ENCODE data around the gene KCNJ3. TPM values are rescaled to one million over a fixed set of nuclear protein-coding genes. Genes with fewer than 3 reads are reported as not detected.

KCNJ3 gene
- total RNA-seq, 1 experiment from 2014 or later = not detected

- no peaks in the 10 kb centered on the region for H3K36me3 ChIP-seq (ENCODE audit: control insufficient read depth in 1 of 2, insufficient read depth in 2 of 2, low read length in 2 of 2)
- H3K4me2 ChIP-seq (ENCODE audit: low read length) = no peak overlapping the region
- CTCF ChIA-PET = no interaction called here
- no TSS peak for BruUV-seq (replicated peaks)
- RAD21 ChIA-PET (ENCODE audit: low non-redundant PET in 1 of 2, low total read pairs in 2 of 2, uncharacterized antibody in 2 of 2, unreplicated experiment in 2 of 2) = no interaction called here
- H4K20me1 ChIP-seq (ENCODE audit: insufficient read depth) = no peaks in the 10 kb centered on the region
- H3K27me3 ChIP-seq (ENCODE audit: insufficient read depth, low read length) = no peaks in the 10 kb centered on the region
- no peaks in the 10 kb centered on the region for H3K4me1 ChIP-seq (ENCODE audit: control insufficient read depth in 1 of 2, insufficient read depth in 2 of 2, low read length in 2 of 2)
- no peaks in the 10 kb centered on the region for H3K79me2 ChIP-seq (ENCODE audit: insufficient read depth, low read length)
- H3K9ac ChIP-seq (ENCODE audit: low read length) = no peak overlapping the region
- intact Hi-C loops (cut with micrococcal nuclease) = no loop called here
- no peaks in the 10 kb centered on the region for H3K9me2 ChIP-seq (ENCODE audit: insufficient read depth)
- no peaks in the 10 kb centered on the region for H3K9me3 ChIP-seq (ENCODE audit: control insufficient read depth in 1 of 2, insufficient read depth in 1 of 2, low read depth in 1 of 2, low read length in 2 of 2)
- no peak overlapping the region for H3K27ac ChIP-seq (ENCODE audit: low read depth, low read length)
- H2AFZ ChIP-seq (ENCODE audit: low read depth, low read length, poor library complexity, severe bottlenecking) = no peak overlapping the region
- no peak overlapping the region for H3K4me3 ChIP-seq (replicated peaks in 1 of 2; ENCODE audit: low read depth in 1 of 2, low read length in 2 of 2)
- ATAC-seq (no peak), DNase-seq (ENCODE audit: low read depth, low spot score) (no peak)
- POLR2A ChIA-PET = no interaction called here
- TF ChIP-seq ZNF274 (IDR thresholded peaks at IDR 0.05; ENCODE audit: low read depth, low read length) (no peak), EZH2 (IDR thresholded peaks at IDR 0.05) (no peak), SRF (IDR thresholded peaks at IDR 0.05; ENCODE audit: low read depth) (no peak), TCF7L2 (IDR thresholded peaks at IDR 0.05; ENCODE audit: borderline replicate concordance, extremely low read depth, insufficient read depth, insufficient read length) (no peak), EZH2phosphoT487 (IDR thresholded peaks at IDR 0.05; ENCODE audit: borderline replicate concordance) (no peak), RAD21 (IDR thresholded peaks at IDR 0.05; ENCODE audit: low read depth) (no peak), POLR2AphosphoS5 (IDR thresholded peaks at IDR 0.05; ENCODE audit: low read depth, low read length) (no peak), SP1 (IDR thresholded peaks at IDR 0.05; ENCODE audit: low read depth) (no peak), YY1 (IDR thresholded peaks at IDR 0.05; ENCODE audit: extremely low read depth, insufficient replicate concordance, low read depth, low read length) (no peak), CEBPB (IDR thresholded peaks at IDR 0.05; ENCODE audit: low read depth) (no peak), FOSL1 (IDR thresholded peaks at IDR 0.05; ENCODE audit: low read depth) (no peak), EGR1 (IDR thresholded peaks at IDR 0.05; ENCODE audit: low read depth) (no peak), CBX3 (IDR thresholded peaks at IDR 0.05; ENCODE audit: low read depth) (no peak), SIN3A (IDR thresholded peaks at IDR 0.05; ENCODE audit: low read depth) (no peak), ELF1 (IDR thresholded peaks at IDR 0.05; ENCODE audit: borderline replicate concordance, low read depth) (no peak), ZFX (IDR thresholded peaks at IDR 0.05) (no peak)
- TF ChIP-seq, protein P1, sequence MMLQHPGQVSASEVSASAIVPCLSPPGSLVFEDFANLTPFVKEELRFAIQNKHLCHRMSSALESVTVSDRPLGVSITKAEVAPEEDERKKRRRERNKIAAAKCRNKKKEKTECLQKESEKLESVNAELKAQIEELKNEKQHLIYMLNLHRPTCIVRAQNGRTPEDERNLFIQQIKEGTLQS (IDR thresholded peaks at IDR 0.05) = no peak
- TF ChIP-seq, protein P2, sequence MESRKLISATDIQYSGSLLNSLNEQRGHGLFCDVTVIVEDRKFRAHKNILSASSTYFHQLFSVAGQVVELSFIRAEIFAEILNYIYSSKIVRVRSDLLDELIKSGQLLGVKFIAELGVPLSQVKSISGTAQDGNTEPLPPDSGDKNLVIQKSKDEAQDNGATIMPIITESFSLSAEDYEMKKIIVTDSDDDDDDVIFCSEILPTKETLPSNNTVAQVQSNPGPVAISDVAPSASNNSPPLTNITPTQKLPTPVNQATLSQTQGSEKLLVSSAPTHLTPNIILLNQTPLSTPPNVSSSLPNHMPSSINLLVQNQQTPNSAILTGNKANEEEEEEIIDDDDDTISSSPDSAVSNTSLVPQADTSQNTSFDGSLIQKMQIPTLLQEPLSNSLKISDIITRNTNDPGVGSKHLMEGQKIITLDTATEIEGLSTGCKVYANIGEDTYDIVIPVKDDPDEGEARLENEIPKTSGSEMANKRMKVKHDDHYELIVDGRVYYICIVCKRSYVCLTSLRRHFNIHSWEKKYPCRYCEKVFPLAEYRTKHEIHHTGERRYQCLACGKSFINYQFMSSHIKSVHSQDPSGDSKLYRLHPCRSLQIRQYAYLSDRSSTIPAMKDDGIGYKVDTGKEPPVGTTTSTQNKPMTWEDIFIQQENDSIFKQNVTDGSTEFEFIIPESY (IDR thresholded peaks at IDR 0.05; ENCODE audit: extremely low read depth, insufficient replicate concordance, low read length) = no peak
- TF ChIP-seq, protein P3, sequence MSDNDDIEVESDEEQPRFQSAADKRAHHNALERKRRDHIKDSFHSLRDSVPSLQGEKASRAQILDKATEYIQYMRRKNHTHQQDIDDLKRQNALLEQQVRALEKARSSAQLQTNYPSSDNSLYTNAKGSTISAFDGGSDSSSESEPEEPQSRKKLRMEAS (IDR thresholded peaks at IDR 0.05) = no peak
These were observed 146.0 kb downstream of the KCNJ3 start for GRCh38 chr2:154844513-154844912.
